Measurements from ENCODE around the gene RGPD6.
"Not testable (repeated sequence)": the region's sequence is repeated elsewhere in the genome, so short reads cannot be mapped to it uniquely, and the experiment has no call there.

The RGPD6 gene

GRCh38 chr2:110480084-110480483 lies 96.9 kb downstream of the RGPD6 start:
- not testable (repeated sequence) for DNase-seq

- not testable (repeated sequence) for DNase-seq
These were observed 99.7 kb downstream of the RGPD6 start for GRCh38 chr2:110477370-110477769.

- not testable (repeated sequence) for DNase-seq
These were observed 100.1 kb downstream of the RGPD6 start for GRCh38 chr2:110476952-110477351.

GRCh38 chr2:110475627-110476359 lies 101.2 kb downstream of the RGPD6 start:
- DNase-seq = not testable (repeated sequence)

GRCh38 chr2:110474898-110475297 lies 102.1 kb downstream of the RGPD6 start:
- not testable (repeated sequence) for DNase-seq

- DNase-seq = not testable (repeated sequence)
These were observed 104.0 kb downstream of the RGPD6 start for GRCh38 chr2:110473059-110473358.

GRCh38 chr2:110472171-110473058 lies 104.6 kb downstream of the RGPD6 start, which contains the start of gene LIMS4:
LIMS4 (minus strand) TSS chr2:110472816; CDS start chr2:110472778, 38 bp downstream.
- not testable (repeated sequence) for DNase-seq

- not testable (repeated sequence) for DNase-seq
These were observed 108.1 kb downstream of the RGPD6 start for GRCh38 chr2:110468921-110469320.

GRCh38 chr2:110465312-110465711 lies 111.7 kb downstream of the RGPD6 start:
- DNase-seq = not testable (repeated sequence)

Measured in CD4-positive, alpha-beta T cell treated with Interleukin-17A for 1 hour (primary cell).